Astrocyte (in vitro differentiated cells and primary cell): ENCODE measurements around the gene CNTRL. TPM values are rescaled to one million over a fixed set of nuclear protein-coding genes. Genes with fewer than 3 reads are reported as not detected.
A peak's percentile ranks its signal among the peaks of the same experiment; 100 is the strongest.

Experiments
- DNase-seq: peaks from one replicate; pipeline ENCODE4 v3.0.0-alpha.2; 2010; ENCODE audit warnings: low read depth
- FAIRE-seq: peaks from 2 replicates; lab custom pipeline; 2011; peaks lifted over from hg19 to GRCh38; lab: Jason Lieb, UNC
- H2AFZ ChIP-seq: 2 replicates; pipeline ENCODE4 v1.6.0; 2012; ENCODE audit warnings: low read depth, low read length, inconsistent platforms
- H3K27ac ChIP-seq: 2 replicates; pipeline ENCODE4 v1.5.1; 2011; ENCODE audit warnings: low read depth, low read length, inconsistent platforms
- H3K27me3 ChIP-seq: 2 replicates; pipeline ENCODE4 v1.6.0; 2011; ENCODE audit warnings: low read length, inconsistent platforms; ENCODE audit not compliant: insufficient read depth
- H3K36me3 ChIP-seq: 2 replicates; pipeline ENCODE4 v1.5.1; 2011; ENCODE audit warnings: low read length, inconsistent platforms; ENCODE audit not compliant: insufficient read depth
- H3K4me1 ChIP-seq: 2 replicates; pipeline ENCODE4 v1.5.1; 2011; ENCODE audit warnings: low read length, inconsistent platforms; ENCODE audit not compliant: insufficient read depth
- H3K4me2 ChIP-seq: 2 replicates; pipeline ENCODE4 v1.6.0; 2012; ENCODE audit warnings: low read length, inconsistent platforms
- H3K4me3 ChIP-seq: 2 replicates; pipeline ENCODE4 v1.5.1; 2011; ENCODE audit warnings: low read depth, mild to moderate bottlenecking, low read length, inconsistent platforms; ENCODE audit not compliant: insufficient read depth
- H3K79me2 ChIP-seq: 2 replicates; pipeline ENCODE4 v1.6.0; 2012; ENCODE audit warnings: mild to moderate bottlenecking, low read length, inconsistent platforms; ENCODE audit not compliant: insufficient read depth
- H3K9ac ChIP-seq: 2 replicates; pipeline ENCODE4 v1.6.0; 2012; ENCODE audit warnings: mild to moderate bottlenecking, low read length, inconsistent platforms
- H3K9me3 ChIP-seq: 2 replicates; pipeline ENCODE4 v1.5.1; 2012; ENCODE audit warnings: low read depth, mild to moderate bottlenecking, low read length, inconsistent platforms; ENCODE audit not compliant: insufficient read depth
- H4K20me1 ChIP-seq: 2 replicates; pipeline ENCODE4 v1.6.0; 2012; ENCODE audit warnings: low read length, inconsistent platforms; ENCODE audit not compliant: insufficient read depth
- H3K27ac Mint-ChIP-seq: one replicate; pipeline ENCODE4 v1.8.0; 2021; ENCODE audit warnings: mild to moderate bottlenecking, mixed read lengths; ENCODE audit not compliant: unreplicated experiment
- H3K27me3 Mint-ChIP-seq: one replicate; pipeline ENCODE4 v1.8.0; 2021; ENCODE audit warnings: low read depth, mixed read lengths; ENCODE audit not compliant: unreplicated experiment
- H3K36me3 Mint-ChIP-seq: one replicate; pipeline ENCODE4 v1.8.0; 2021; ENCODE audit warnings: low read depth, mixed read lengths; ENCODE audit not compliant: unreplicated experiment
- H3K4me1 Mint-ChIP-seq: one replicate; pipeline ENCODE4 v1.8.0; 2021; ENCODE audit warnings: low read depth, mixed read lengths; ENCODE audit not compliant: unreplicated experiment
- H3K4me3 Mint-ChIP-seq: one replicate; pipeline ENCODE4 v1.8.0; 2021; ENCODE audit warnings: mild to moderate bottlenecking, moderate library complexity, mixed read lengths; ENCODE audit not compliant: unreplicated experiment
- H3K9me3 Mint-ChIP-seq: one replicate; pipeline ENCODE4 v1.8.0; 2021; ENCODE audit warnings: mild to moderate bottlenecking, mixed read lengths; ENCODE audit not compliant: unreplicated experiment
- CTCF ChIP-seq: IDR thresholded peaks from 2 replicates; pipeline ENCODE4 v1.5.1; 2011; ENCODE audit warnings: low read depth, mild to moderate bottlenecking, inconsistent platforms, low read length, moderate library complexity; ENCODE audit not compliant: insufficient read depth
- EZH2 ChIP-seq: IDR thresholded peaks from 2 replicates; pipeline ENCODE4 v1.6.1; 2012; ENCODE audit warnings: mild to moderate bottlenecking, low read length, inconsistent platforms; ENCODE audit not compliant: insufficient read depth
- total RNA-seq: library from RNA; stranded (reverse); gene quantifications from 2 replicates; pipeline ENCODE4 v1.2.1, GENCODE V29; 2021

CNTRL gene
- total RNA-seq, 1 donor from 2014 or later, result 4.4 TPM

- peaks cover 12% of the 10 kb centered on the region for H3K4me1 ChIP-seq
- Mint-ChIP-seq H3K9me3 (no peaks in the 10 kb centered on the region), H3K27me3 (no peaks in the 10 kb centered on the region), H3K4me1 (peaks cover 7% of the 10 kb centered on the region), H3K36me3 (no peaks in the 10 kb centered on the region), H3K4me3 (peak overlapping the region; percentile 88), H3K27ac (no peak overlapping the region)
- H3K27me3 ChIP-seq, result no peaks in the 10 kb centered on the region
- DNase-seq (no peak), FAIRE-seq (no peak)
- H3K4me3 ChIP-seq, result peak overlapping the region; percentile 72
- H3K79me2 ChIP-seq, result peaks cover 6% of the 10 kb centered on the region
- H3K36me3 ChIP-seq, result peaks cover 7% of the 10 kb centered on the region
- TF ChIP-seq EZH2 (no peak), CTCF (no peak)
- H4K20me1 ChIP-seq, result no peaks in the 10 kb centered on the region
- H3K9me3 ChIP-seq, result no peaks in the 10 kb centered on the region
- no peak overlapping the region for H3K27ac ChIP-seq
- peak overlapping the region; percentile 65 for H2AFZ ChIP-seq
- peak overlapping the region; percentile 88 for H3K4me2 ChIP-seq
- peak overlapping the region; percentile 77 for H3K9ac ChIP-seq
Observed at GRCh38 chr9:121122246-121123032, 47.7 kb downstream of the CNTRL start.

GRCh38 chr9:121123816-121124535, 49.2 kb downstream of the CNTRL start:
- Mint-ChIP-seq H3K27ac (no peak overlapping the region), H3K9me3 (peaks cover 2% of the 10 kb centered on the region), H3K27me3 (no peaks in the 10 kb centered on the region), H3K4me1 (peaks cover 7% of the 10 kb centered on the region), H3K4me3 (no peak overlapping the region), H3K36me3 (no peaks in the 10 kb centered on the region)
- no peak for DNase-seq
- no peak overlapping the region for H2AFZ ChIP-seq
- H3K9me3 ChIP-seq, result no peaks in the 10 kb centered on the region
- TF ChIP-seq EZH2, result no peak
- TF ChIP-seq CTCF, result no peak
- no peak overlapping the region for H3K4me2 ChIP-seq
- no peak for FAIRE-seq
- no peak overlapping the region for H3K27ac ChIP-seq
- H3K4me3 ChIP-seq, result no peak overlapping the region
- no peak overlapping the region for H3K9ac ChIP-seq
- peaks cover 7% of the 10 kb centered on the region for H3K36me3 ChIP-seq
- H3K4me1 ChIP-seq, result peaks cover 12% of the 10 kb centered on the region
- H4K20me1 ChIP-seq, result no peaks in the 10 kb centered on the region
- H3K27me3 ChIP-seq, result no peaks in the 10 kb centered on the region
- H3K79me2 ChIP-seq, result peaks cover 6% of the 10 kb centered on the region
